Activated T-cell treated with anti-CD3 and anti-CD28 coated beads, Interleukin-2, amount 50 U/mL, for 48 hours (primary cell): ENCODE data around the gene MIPOL1.

Source experiments
- DNase-seq, 2 experiments: peaks; one replicate each; pipeline ENCODE4 v3.0.0-alpha.2; 2020

MIPOL1 gene

GRCh38 chr14:37600880-37601741 is 403.4 kb downstream of the MIPOL1 start:
- no peak for DNase-seq

- DNase-seq = no peak
These were observed 404.1 kb downstream of the MIPOL1 start for GRCh38 chr14:37601865-37602264.
